Measurements from ENCODE around the gene CENPVL1.
"Not testable (repeated sequence)": the region's sequence is repeated elsewhere in the genome, so short reads cannot be mapped to it uniquely, and the experiment has no call there.

DNA sequence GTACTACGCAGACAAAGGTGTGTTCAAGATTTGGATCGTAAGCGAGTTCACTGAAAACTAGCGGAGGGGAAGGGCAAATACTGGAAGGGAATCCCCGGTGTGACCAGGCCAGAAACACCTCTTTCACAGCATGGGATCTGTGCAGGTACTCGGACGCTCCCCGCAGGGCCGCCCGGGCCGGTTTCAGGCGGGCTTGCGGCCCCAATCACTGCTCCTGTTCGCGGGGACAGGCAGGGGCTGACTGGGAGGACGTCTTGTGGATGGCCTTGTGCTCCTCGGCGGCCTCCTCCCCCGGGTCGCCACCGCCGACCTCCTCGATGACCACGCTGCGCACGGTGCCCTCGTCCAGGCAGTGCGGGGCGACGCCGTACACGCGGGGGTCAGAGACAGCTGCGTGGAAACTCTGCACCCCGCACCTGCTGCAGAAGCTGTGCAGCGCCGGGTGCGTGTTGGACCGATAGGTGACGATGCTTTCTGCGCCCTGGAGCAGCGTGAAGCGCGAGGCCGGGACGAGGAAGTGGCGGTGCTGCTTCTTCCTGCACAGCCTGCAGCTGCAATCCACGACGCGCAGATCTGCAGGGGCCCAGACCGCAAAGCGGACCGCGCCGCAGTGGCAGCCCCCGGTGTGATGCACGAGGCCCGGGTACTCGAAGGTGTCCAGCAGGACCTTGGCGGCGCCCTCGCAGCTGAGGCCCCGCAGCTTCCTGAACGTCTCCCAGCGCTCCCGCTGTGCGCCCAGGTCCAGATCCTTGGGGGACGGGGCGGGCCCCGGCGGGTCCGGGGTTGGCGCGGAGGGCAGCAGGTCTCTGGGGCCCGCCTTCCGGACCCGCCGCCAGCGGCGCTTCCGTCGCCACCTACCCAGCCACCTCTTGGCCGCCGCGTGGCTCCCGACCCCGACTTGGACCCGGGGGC, 28.2 kb upstream of the CENPVL1 start:
- TF ChIP-seq, protein P1, sequence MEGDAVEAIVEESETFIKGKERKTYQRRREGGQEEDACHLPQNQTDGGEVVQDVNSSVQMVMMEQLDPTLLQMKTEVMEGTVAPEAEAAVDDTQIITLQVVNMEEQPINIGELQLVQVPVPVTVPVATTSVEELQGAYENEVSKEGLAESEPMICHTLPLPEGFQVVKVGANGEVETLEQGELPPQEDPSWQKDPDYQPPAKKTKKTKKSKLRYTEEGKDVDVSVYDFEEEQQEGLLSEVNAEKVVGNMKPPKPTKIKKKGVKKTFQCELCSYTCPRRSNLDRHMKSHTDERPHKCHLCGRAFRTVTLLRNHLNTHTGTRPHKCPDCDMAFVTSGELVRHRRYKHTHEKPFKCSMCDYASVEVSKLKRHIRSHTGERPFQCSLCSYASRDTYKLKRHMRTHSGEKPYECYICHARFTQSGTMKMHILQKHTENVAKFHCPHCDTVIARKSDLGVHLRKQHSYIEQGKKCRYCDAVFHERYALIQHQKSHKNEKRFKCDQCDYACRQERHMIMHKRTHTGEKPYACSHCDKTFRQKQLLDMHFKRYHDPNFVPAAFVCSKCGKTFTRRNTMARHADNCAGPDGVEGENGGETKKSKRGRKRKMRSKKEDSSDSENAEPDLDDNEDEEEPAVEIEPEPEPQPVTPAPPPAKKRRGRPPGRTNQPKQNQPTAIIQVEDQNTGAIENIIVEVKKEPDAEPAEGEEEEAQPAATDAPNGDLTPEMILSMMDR (IDR thresholded peaks at IDR 0.05), result not testable (repeated sequence)
- not testable (repeated sequence) for TF ChIP-seq POLR2A, EP300 (IDR thresholded peaks at IDR 0.05)

Data from tibial nerve (tissue), 4 donors.